K562 (cell line): ENCODE results near the gene ADCY9. TPM values are rescaled to one million over a fixed set of nuclear protein-coding genes. Genes with fewer than 3 reads are reported as not detected.

ENCODE experiments used
- ATAC-seq: fragments of 200-7000 bp; cut with Tn5 transposase; 3 replicates; pipeline ENCODE4 v1.9.1; 2020; ENCODE audit warnings: moderate library complexity
- BruUV-seq: library from RNA; stranded (reverse); fragments of 400-500 nt; replicated peaks from 2 replicates; lab custom pipeline; 2021; lab: Mats Ljungman, UMichigan
- CTCF ChIA-PET: fragments of 300-600 bp; formaldehyde crosslinking; extraction: SDS; loops from one replicate; lab custom pipeline; 2021; ENCODE audit warnings: low intra/inter-chr PET ratio; lab: Yijun Ruan, JAX
- POLR2A ChIA-PET: fragments of 300-600, 350-650 bp; sonication (Branson Sonifier 250); formaldehyde crosslinking; extraction: SDS; loops from one replicate; lab custom pipeline; 2021; ENCODE audit warnings: antibody characterized with exemption, inconsistent platforms; lab: Yijun Ruan, JAX
- DNase-seq, 4 experiments: peaks; one replicate each; pipeline versions ENCODE4 v3.0.0 to v3.0.0-alpha.2; 2011 to 2018; ENCODE audit warnings: low spot score in 3 of 4, mixed read lengths in 3 of 4; ENCODE audit errors: extremely low read depth in 1 of 4
- FAIRE-seq: peaks from 2 replicates; lab custom pipeline; 2011; peaks lifted over from hg19 to GRCh38; lab: Jason Lieb, UNC
- H2AFZ ChIP-seq: 2 replicates; pipeline ENCODE4 v1.6.0; 2011; ENCODE audit warnings: low read depth, low read length, control low read depth, inconsistent platforms
- H3K27ac ChIP-seq: fragments of 200-600 bp; 3 replicates; pipeline ENCODE4 v1.8.0; 2011; ENCODE audit warnings: low read depth, mild to moderate bottlenecking, control low read depth, inconsistent platforms, low read length, moderate library complexity, mixed read lengths; ENCODE audit errors: extremely low read depth
- H3K27me3 ChIP-seq, 2 experiments: fragments of 300-600 bp in 1 of 2; 2 replicates in 1 of 2; 3 replicates in 1 of 2; pipeline versions ENCODE4 v1.6.0 to v1.8.0; 2011; ENCODE audit warnings: inconsistent platforms in 2 of 2, low read length in 2 of 2, mild to moderate bottlenecking in 1 of 2, mixed read lengths in 1 of 2, moderate library complexity in 1 of 2; ENCODE audit not compliant: control insufficient read depth in 2 of 2, insufficient read depth in 2 of 2
- H3K36me3 ChIP-seq: fragments of 300-600 bp; 3 replicates; pipeline ENCODE4 v1.8.0; 2011; ENCODE audit warnings: mild to moderate bottlenecking, low read length, inconsistent platforms; ENCODE audit not compliant: control insufficient read depth, insufficient read depth
- H3K4me1 ChIP-seq, 2 experiments: fragments of 200-600 bp in 1 of 2; replicated peaks in 1 of 2; 2 replicates in 1 of 2; 3 replicates in 1 of 2; pipeline versions ENCODE4 v1.5.1 to v1.8.0; 2011; ENCODE audit warnings: inconsistent platforms in 2 of 2, low read length in 2 of 2, mild to moderate bottlenecking in 1 of 2, mixed read lengths in 1 of 2, moderate library complexity in 1 of 2; ENCODE audit not compliant: control insufficient read depth in 2 of 2, insufficient read depth in 2 of 2
- H3K4me2 ChIP-seq: 2 replicates; pipeline ENCODE4 v1.6.1; 2011; ENCODE audit warnings: low read length, control low read depth, inconsistent platforms, mixed read lengths; ENCODE audit not compliant: insufficient read depth
- H3K4me3 ChIP-seq: fragments of 200-600 bp; sonication (generic), shearing (Covaris generic); 2 replicates; pipeline ENCODE4 v1.5.1; 2016; ENCODE audit warnings: control low read depth, inconsistent platforms
- H3K79me2 ChIP-seq: fragments of 200-600 bp; 3 replicates; pipeline ENCODE4 v1.8.0; 2011; ENCODE audit warnings: low read length, inconsistent platforms; ENCODE audit not compliant: control insufficient read depth, insufficient read depth
- H3K9ac ChIP-seq, 2 experiments: 2 replicates each; pipeline versions ENCODE4 v1.6.0 to v1.6.1; 2011; ENCODE audit warnings: low read depth in 2 of 2, low read length in 2 of 2, control low read depth in 1 of 2, inconsistent platforms in 1 of 2, mild to moderate bottlenecking in 1 of 2, mixed read lengths in 1 of 2; ENCODE audit not compliant: insufficient read depth in 1 of 2
- H3K9me1 ChIP-seq: one replicate; pipeline ENCODE4 v1.6.0; 2011; ENCODE audit warnings: inconsistent platforms, mild to moderate bottlenecking, low read length, moderate library complexity; ENCODE audit not compliant: control insufficient read depth, insufficient read depth
- H3K9me3 ChIP-seq: replicated peaks from 2 replicates; pipeline ENCODE4 v1.5.1; 2011; ENCODE audit warnings: low read depth, low read length, inconsistent platforms; ENCODE audit not compliant: control insufficient read depth, insufficient read depth
- H4K20me1 ChIP-seq: replicated peaks from 2 replicates; pipeline ENCODE4 v1.6.1; 2011; ENCODE audit warnings: low read length, inconsistent platforms, mixed read lengths; ENCODE audit not compliant: control insufficient read depth, insufficient read depth
- JUN ChIP-seq, 2 experiments: sonication (generic) in 1 of 2; formaldehyde crosslinking in 1 of 2; IDR thresholded peaks; 2 replicates each; pipeline versions ENCODE4 v1.6.1 to v1.8.0; 2012 to 2022; ENCODE audit warnings: borderline replicate concordance in 2 of 2, mild to moderate bottlenecking in 2 of 2, improper control_type of control experiment in 1 of 2, low read depth in 1 of 2, low read length in 1 of 2, missing genetic modification reagents in 1 of 2
- KDM4B ChIP-seq, 2 experiments: fragments of 450-650 bp in 1 of 2; sonication (generic) in 1 of 2; IDR thresholded peaks; 2 replicates each; pipeline ENCODE4 v1.6.1; 2016 to 2017; ENCODE audit warnings: borderline replicate concordance in 2 of 2, antibody characterized with exemption in 1 of 2, low read depth in 1 of 2, mild to moderate bottlenecking in 1 of 2
- NCOR1 ChIP-seq: fragments of 450-650 bp; IDR thresholded peaks from 2 replicates; pipeline ENCODE4 v1.6.1; 2016; ENCODE audit warnings: mild to moderate bottlenecking, moderate library complexity
- TOE1 ChIP-seq, 2 experiments: fragments of 450-650 bp in 1 of 2; sonication (generic) in 1 of 2; formaldehyde crosslinking in 1 of 2; IDR thresholded peaks; 2 replicates each; pipeline versions ENCODE4 v1.7.1 to v1.8.0; 2016 to 2022; ENCODE audit warnings: borderline replicate concordance in 2 of 2, mild to moderate bottlenecking in 2 of 2, antibody characterized with exemption in 1 of 2, inconsistent platforms in 1 of 2, low read depth in 1 of 2, missing genetic modification reagents in 1 of 2, moderate library complexity in 1 of 2
- ZNF175 ChIP-seq: fragments of 200-800 bp; sonication (Bioruptor generic); IDR thresholded peaks from 2 replicates; pipeline ENCODE4 v1.6.1; 2016; ENCODE audit warnings: low read depth, mild to moderate bottlenecking, missing genetic modification characterization, missing compliant biosample characterization
- ZNF589 ChIP-seq: fragments of 200-800 bp; sonication (Bioruptor generic); IDR thresholded peaks from 2 replicates; pipeline ENCODE4 v1.6.1; 2016; ENCODE audit warnings: low read depth, missing genetic modification characterization, missing compliant biosample characterization
- WGBS: fragments of 100-300 bp; shearing (Covaris generic); methylation state at CpG from one replicate; pipeline ENCODE4 v1.1.6; 2016; ENCODE audit warnings: low coverage, mixed read lengths; ENCODE audit not compliant: insufficient coverage; ENCODE audit errors: missing lambda C conversion rate; 5-methylcytosine and 5-hydroxymethylcytosine counted together
- in situ Hi-C: fragments of 300-500 bp; cut with MboI; formaldehyde crosslinking; loops from 4 replicates; pipeline ENCODE4 v1.15.0; 2018; ENCODE audit warnings: inconsistent platforms, mixed read lengths
- intact Hi-C: fragments of 100-400 bp; cut with micrococcal nuclease; formaldehyde crosslinking; loops from 2 replicates; pipeline ENCODE4 v1.14.2; 2022
- polyA plus RNA-seq, 8 experiments: library from polyadenylated mRNA; depleted of rRNA in 4 of 8; stranded (reverse) in 5 of 8; unstranded in 3 of 8; fragments of >200 nt; fragmentation: Nextera tagmentation in 2 of 8; fragmentation: Illumina TruSeq in 1 of 8; extraction: Ambion mirVana in 2 of 8; extraction: Trizol in 1 of 8; gene quantifications; 2 replicates each; pipeline versions ENCODE4 v1.2.1 to v1.2.3, GENCODE V29; 2011 to 2014; ENCODE audit warnings: inconsistent platforms in 1 of 8, missing spikeins in 1 of 8
- total RNA-seq, 7 experiments: library from RNA; depleted of rRNA in 6 of 7; stranded (reverse); fragments of >200 nt in 6 of 7; fragmentation: Illumina TruSeq in 2 of 7; extraction: Trizol in 2 of 7; gene quantifications; 2 replicates each; pipeline versions ENCODE4 v1.2.1 to v1.2.3, GENCODE V29; 2011 to 2021; ENCODE audit warnings: low replicate concordance in 1 of 7
- TF ChIP-seq, protein P1 (sequence below): fragments of 450-650 bp; IDR thresholded peaks from 2 replicates; pipeline ENCODE4 v1.6.1; 2017; ENCODE audit warnings: antibody characterized with exemption, mild to moderate bottlenecking

ADCY9 gene
- total and polyA plus RNA-seq, 9 of the 15 experiments (the other 6 are each of a cell fraction or from before 2014, with no cell fraction given), result 0.03 to 0.29 (median 0.17) TPM

DNA sequence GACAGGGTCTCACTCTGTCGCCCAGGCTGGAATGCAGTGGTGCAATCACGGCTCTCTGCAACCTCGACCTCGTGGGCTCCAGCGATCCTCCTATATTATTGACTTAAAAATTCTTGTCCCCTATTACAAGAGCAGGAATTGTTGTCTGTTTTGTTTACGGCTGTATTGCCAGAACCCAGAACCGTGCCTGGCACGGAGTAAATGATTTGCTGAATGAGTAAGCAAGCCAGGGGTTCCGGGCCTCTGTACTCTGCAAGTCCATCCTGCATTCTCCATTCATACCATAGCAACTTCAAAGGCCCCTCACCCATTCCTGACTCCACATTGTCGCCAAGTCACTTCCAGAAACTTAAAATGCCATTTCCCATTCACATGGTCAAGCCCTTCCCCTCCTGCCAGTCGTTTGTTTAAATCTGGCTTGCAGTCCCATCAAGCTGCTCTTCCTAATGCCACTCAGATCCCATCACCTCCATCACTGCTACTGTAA lies 6.9 kb downstream of the ADCY9 start (continued):
- TF ChIP-seq, protein P1, sequence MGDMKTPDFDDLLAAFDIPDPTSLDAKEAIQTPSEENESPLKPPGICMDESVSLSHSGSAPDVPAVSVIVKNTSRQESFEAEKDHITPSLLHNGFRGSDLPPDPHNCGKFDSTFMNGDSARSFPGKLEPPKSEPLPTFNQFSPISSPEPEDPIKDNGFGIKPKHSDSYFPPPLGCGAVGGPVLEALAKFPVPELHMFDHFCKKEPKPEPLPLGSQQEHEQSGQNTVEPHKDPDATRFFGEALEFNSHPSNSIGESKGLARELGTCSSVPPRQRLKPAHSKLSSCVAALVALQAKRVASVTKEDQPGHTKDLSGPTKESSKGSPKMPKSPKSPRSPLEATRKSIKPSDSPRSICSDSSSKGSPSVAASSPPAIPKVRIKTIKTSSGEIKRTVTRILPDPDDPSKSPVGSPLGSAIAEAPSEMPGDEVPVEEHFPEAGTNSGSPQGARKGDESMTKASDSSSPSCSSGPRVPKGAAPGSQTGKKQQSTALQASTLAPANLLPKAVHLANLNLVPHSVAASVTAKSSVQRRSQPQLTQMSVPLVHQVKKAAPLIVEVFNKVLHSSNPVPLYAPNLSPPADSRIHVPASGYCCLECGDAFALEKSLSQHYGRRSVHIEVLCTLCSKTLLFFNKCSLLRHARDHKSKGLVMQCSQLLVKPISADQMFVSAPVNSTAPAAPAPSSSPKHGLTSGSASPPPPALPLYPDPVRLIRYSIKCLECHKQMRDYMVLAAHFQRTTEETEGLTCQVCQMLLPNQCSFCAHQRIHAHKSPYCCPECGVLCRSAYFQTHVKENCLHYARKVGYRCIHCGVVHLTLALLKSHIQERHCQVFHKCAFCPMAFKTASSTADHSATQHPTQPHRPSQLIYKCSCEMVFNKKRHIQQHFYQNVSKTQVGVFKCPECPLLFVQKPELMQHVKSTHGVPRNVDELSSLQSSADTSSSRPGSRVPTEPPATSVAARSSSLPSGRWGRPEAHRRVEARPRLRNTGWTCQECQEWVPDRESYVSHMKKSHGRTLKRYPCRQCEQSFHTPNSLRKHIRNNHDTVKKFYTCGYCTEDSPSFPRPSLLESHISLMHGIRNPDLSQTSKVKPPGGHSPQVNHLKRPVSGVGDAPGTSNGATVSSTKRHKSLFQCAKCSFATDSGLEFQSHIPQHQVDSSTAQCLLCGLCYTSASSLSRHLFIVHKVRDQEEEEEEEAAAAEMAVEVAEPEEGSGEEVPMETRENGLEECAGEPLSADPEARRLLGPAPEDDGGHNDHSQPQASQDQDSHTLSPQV, result no peak
- no peak for TF ChIP-seq TOE1 (IDR thresholded peaks at IDR 0.05; ENCODE audit: borderline replicate concordance)
- TF ChIP-seq TOE1 (CRISPR knock-in tag; IDR thresholded peaks at IDR 0.05; ENCODE audit: borderline replicate concordance, low read depth), result no peak
- TF ChIP-seq ZNF175, result no peak
- no peak for TF ChIP-seq KDM4B (IDR thresholded peaks at IDR 0.05; ENCODE audit: borderline replicate concordance in 2 of 2, low read depth in 1 of 2)

DNA sequence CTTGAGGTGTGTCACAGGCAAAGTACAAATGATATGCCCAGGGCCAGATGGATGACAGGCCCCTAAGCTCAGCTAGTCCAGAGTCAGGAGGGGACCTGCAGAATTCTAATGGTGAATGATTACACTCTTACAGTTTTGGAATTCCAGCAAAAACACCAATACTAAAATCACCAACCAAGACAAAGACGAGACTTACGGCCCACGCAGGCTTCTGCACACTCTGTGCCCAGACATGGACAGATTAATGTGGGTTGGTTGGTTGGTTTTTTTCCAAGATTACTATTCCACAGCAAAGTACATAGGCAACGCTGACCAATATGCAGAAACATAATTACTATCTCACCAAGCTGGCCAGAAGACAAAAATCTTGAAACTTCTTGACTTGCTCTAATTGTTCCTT lies 9.7 kb downstream of the ADCY9 start:
- POLR2A ChIA-PET, result interaction anchor here (0.7 kb wide), 1 partner anchor 11 kb away, joined by 3 read pairs; no protein-coding TSS in a partner anchor
- intact Hi-C loops, result no loop called here

More for the DNA sequence above, 9.7 kb downstream of the ADCY9 start:
- TF ChIP-seq ZNF589 (CRISPR knock-in tag) (no peak), JUN (IDR thresholded peaks at IDR 0.05; ENCODE audit: borderline replicate concordance, low read depth, low read length) (no peak), JUN (CRISPR knock-in tag; IDR thresholded peaks at IDR 0.05; ENCODE audit: borderline replicate concordance) (no peak), NCOR1 (no peak)
- TF ChIP-seq, all 486 proteins: peak for 0
- H4K20me1 ChIP-seq, result 0 out of 2 replicates have a peak, but pooled peaks cover 2% of the 10 kb centered on the region
- no peak overlapping the region for H3K9ac ChIP-seq
- no peaks in the 10 kb centered on the region for H3K36me3 ChIP-seq
- peaks cover 54 to 80% of the 10 kb centered on the region in 2 experiments for H3K27me3 ChIP-seq
- CTCF ChIA-PET, result no interaction called here
- H3K27ac ChIP-seq, result no peak overlapping the region
- no peaks in the 10 kb centered on the region for H3K4me1 ChIP-seq
- DNase-seq (no peak), ATAC-seq (no peak), FAIRE-seq (no peak)
- H3K4me2 ChIP-seq, result no peak overlapping the region
- no peaks in the 10 kb centered on the region for H3K9me3 ChIP-seq
- 2% methylated on average over 4 of the region's 4 CpGs for WGBS
- H3K79me2 ChIP-seq, result no peaks in the 10 kb centered on the region
- H3K9me1 ChIP-seq, result no peaks in the 10 kb centered on the region
- no TSS peak for BruUV-seq
- no peak overlapping the region for H3K4me3 ChIP-seq
- no peak overlapping the region for H2AFZ ChIP-seq
- in situ Hi-C loops, result no loop called here
